Hematopoietic multipotent progenitor cell treated with erythropoietin and hydrocortisone succinate and interleukin-3 and kit ligand, for 6 days (in vitro differentiated cells): ENCODE data around the gene AMD1.
"Not testable (repeated sequence)": the region's sequence is repeated elsewhere in the genome, so short reads cannot be mapped to it uniquely, and the experiment has no call there.

Experiments
- DNase-seq: peaks from one replicate; pipeline ENCODE4 v3.0.0-alpha.2; 2015

The AMD1 gene

GRCh38 chr6:110873981-110874879 is at the start of gene AMD1:
Gene AMD1 (plus strand): TSS chr6:110874785. CDS start chr6:110875106, 321 bp downstream.
- DNase-seq: peak; percentile 99

- DNase-seq: peak; percentile 57
Observed at GRCh38 chr6:110826236-110827129, 48.1 kb upstream of the AMD1 start.

GRCh38 chr6:110828396-110828795 is 46.2 kb upstream of the AMD1 start:
- DNase-seq: no peak

GRCh38 chr6:110831405-110831804 is 43.2 kb upstream of the AMD1 start:
- DNase-seq: no peak

GRCh38 chr6:110833831-110834230 is 40.8 kb upstream of the AMD1 start:
- no peak for DNase-seq

GRCh38 chr6:110835751-110836150 is 38.8 kb upstream of the AMD1 start:
- DNase-seq: not testable (repeated sequence)

- no peak for DNase-seq
Observed at GRCh38 chr6:110841266-110841665, 33.3 kb upstream of the AMD1 start.

GRCh38 chr6:110849781-110850180 is 24.8 kb upstream of the AMD1 start:
- no peak for DNase-seq

- no peak for DNase-seq
Observed at GRCh38 chr6:110852773-110853172, 21.8 kb upstream of the AMD1 start.

GRCh38 chr6:110853754-110854477 is 20.7 kb upstream of the AMD1 start:
- DNase-seq: no peak

- DNase-seq: no peak
Observed at GRCh38 chr6:110856296-110856695, 18.3 kb upstream of the AMD1 start.

- DNase-seq: no peak
Observed at GRCh38 chr6:110858016-110858415, 16.6 kb upstream of the AMD1 start.

GRCh38 chr6:110858562-110859214 is 15.9 kb upstream of the AMD1 start:
- DNase-seq: no peak

- peak; percentile 83 for DNase-seq
Observed at GRCh38 chr6:110859335-110859792, 15.2 kb upstream of the AMD1 start.

- no peak for DNase-seq
Observed at GRCh38 chr6:110864824-110865223, 9.8 kb upstream of the AMD1 start.

GRCh38 chr6:110874880-110875547 is 429 bp downstream of the AMD1 start:
- peak; percentile 51 for DNase-seq

GRCh38 chr6:110875548-110876169 is 1.1 kb downstream of the AMD1 start:
- peak; percentile 71 for DNase-seq

GRCh38 chr6:110876170-110876773 is 1.7 kb downstream of the AMD1 start:
- peak; percentile 92 for DNase-seq

- peak; percentile 38 for DNase-seq
Observed at GRCh38 chr6:110876806-110877564, 2.4 kb downstream of the AMD1 start.

GRCh38 chr6:110877569-110877968 is 3.0 kb downstream of the AMD1 start:
- DNase-seq: no peak
